ENCODE results near the gene GHR. TPM values are rescaled to one million over a fixed set of nuclear protein-coding genes. Genes with fewer than 3 reads are reported as not detected.

Gene GHR
- total and polyA plus RNA-seq, 2 donors from 2014 or later: 3.7 to 6.5 TPM

DNA sequence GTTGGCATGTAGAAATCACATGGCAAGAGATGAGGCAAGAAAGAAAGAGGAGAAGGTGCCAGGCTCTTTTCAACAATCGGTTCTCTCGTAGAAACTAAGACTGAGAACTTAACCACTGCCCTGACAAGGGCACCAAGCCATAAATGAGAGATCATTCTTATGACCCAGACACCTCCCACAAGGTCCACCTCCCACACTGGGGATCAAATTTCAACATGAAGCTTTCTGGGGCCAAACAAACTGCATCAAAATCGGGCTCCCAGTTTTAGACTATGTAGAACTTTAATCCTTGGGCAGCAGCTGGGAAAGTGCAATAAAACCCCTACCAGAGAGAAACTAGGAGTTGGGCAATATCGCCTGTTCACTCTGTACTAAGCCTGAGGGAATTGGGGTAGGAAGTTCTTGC, 183.2 kb downstream of the GHR start:
- FAIRE-seq: no peak
- H3K9ac ChIP-seq (ENCODE audit: low read length in 3 of 3): no peak overlapping the region
- intact Hi-C loops (cut with DNase I): no loop called here

DNA sequence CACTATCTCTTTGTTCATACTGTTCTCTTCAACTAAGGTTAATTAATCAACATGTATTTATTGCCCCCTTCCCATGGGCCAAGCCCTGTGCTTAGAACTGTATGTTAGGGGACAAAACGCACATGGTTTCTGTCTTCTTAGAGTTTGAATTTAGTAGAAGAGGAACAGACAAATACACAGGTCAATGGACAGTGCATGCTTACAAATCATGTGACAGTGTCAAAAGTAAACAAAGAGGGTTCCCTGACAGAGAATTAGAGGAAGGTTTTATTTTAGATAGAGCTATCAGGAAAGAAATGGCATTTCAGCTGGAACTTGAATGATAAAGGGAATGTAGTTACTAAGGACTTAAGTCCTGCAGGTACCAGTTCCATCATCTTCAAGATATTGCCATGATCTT, 188.2 kb downstream of the GHR start:
- intact Hi-C loops (cut with DNase I): no loop called here
- DNase-seq: no peak
- H3K27ac ChIP-seq (ENCODE audit: low read depth in 2 of 2, low read length in 2 of 2): no peak overlapping the region

More for the DNA sequence above, 183.2 kb downstream of the GHR start:
- peaks cover 0 to 14% (median 6%) of the 10 kb centered on the region in 3 donors for H3K4me1 ChIP-seq (ENCODE audit: control insufficient read depth in 2 of 3, insufficient read depth in 2 of 3, low read depth in 1 of 3, low read length in 3 of 3)
- H3K4me3 ChIP-seq (ENCODE audit: low read length in 3 of 3): peak overlapping the region in 1 of 3 donors; percentile 40
- TF ChIP-seq, protein P1, sequence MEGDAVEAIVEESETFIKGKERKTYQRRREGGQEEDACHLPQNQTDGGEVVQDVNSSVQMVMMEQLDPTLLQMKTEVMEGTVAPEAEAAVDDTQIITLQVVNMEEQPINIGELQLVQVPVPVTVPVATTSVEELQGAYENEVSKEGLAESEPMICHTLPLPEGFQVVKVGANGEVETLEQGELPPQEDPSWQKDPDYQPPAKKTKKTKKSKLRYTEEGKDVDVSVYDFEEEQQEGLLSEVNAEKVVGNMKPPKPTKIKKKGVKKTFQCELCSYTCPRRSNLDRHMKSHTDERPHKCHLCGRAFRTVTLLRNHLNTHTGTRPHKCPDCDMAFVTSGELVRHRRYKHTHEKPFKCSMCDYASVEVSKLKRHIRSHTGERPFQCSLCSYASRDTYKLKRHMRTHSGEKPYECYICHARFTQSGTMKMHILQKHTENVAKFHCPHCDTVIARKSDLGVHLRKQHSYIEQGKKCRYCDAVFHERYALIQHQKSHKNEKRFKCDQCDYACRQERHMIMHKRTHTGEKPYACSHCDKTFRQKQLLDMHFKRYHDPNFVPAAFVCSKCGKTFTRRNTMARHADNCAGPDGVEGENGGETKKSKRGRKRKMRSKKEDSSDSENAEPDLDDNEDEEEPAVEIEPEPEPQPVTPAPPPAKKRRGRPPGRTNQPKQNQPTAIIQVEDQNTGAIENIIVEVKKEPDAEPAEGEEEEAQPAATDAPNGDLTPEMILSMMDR (IDR thresholded peaks at IDR 0.05; ENCODE audit: borderline replicate concordance, extremely low read depth, insufficient read depth): no peak
- no peak overlapping the region for H3K27ac ChIP-seq (ENCODE audit: low read depth in 2 of 2, low read length in 2 of 2)
- H3K27me3 ChIP-seq (ENCODE audit: control insufficient read depth, insufficient read depth, low read length): no peaks in the 10 kb centered on the region
- H3K9me3 ChIP-seq (ENCODE audit: control insufficient read depth in 2 of 3, insufficient read depth in 1 of 3, low read length in 3 of 3): no peaks in the 10 kb centered on the region
- H3K36me3 ChIP-seq (ENCODE audit: control insufficient read depth in 2 of 3, insufficient read depth in 3 of 3, low read length in 3 of 3): no peaks in the 10 kb centered on the region
- DNase-seq: no peak

GRCh38 chr5:42612750-42613366, 189.6 kb downstream of the GHR start:
- intact Hi-C loops (cut with DNase I): no loop called here
- FAIRE-seq (no peak), DNase-seq (no peak)
- TF ChIP-seq, protein P1 (IDR thresholded peaks at IDR 0.05; ENCODE audit: borderline replicate concordance, extremely low read depth, insufficient read depth): no peak
- H3K9ac ChIP-seq (ENCODE audit: low read length in 3 of 3): no peak overlapping the region
- H3K4me3 ChIP-seq (ENCODE audit: low read length in 3 of 3): no peak overlapping the region
- H3K27me3 ChIP-seq (ENCODE audit: control insufficient read depth, insufficient read depth, low read length): no peaks in the 10 kb centered on the region
- H3K9me3 ChIP-seq (ENCODE audit: control insufficient read depth in 2 of 3, insufficient read depth in 1 of 3, low read length in 3 of 3): no peaks in the 10 kb centered on the region
- H3K36me3 ChIP-seq (ENCODE audit: control insufficient read depth in 2 of 3, insufficient read depth in 3 of 3, low read length in 3 of 3): no peaks in the 10 kb centered on the region
- no peak overlapping the region for H3K27ac ChIP-seq (ENCODE audit: low read depth in 2 of 2, low read length in 2 of 2)
- H3K4me1 ChIP-seq (ENCODE audit: control insufficient read depth in 2 of 3, insufficient read depth in 2 of 3, low read depth in 1 of 3, low read length in 3 of 3): no peaks in the 10 kb centered on the region

More for the DNA sequence above, 188.2 kb downstream of the GHR start:
- Histone ChIP-seq H3K4me1 (ENCODE audit: control insufficient read depth in 2 of 3, insufficient read depth in 2 of 3, low read depth in 1 of 3, low read length in 3 of 3) (no peaks in the 10 kb centered on the region), H3K36me3 (ENCODE audit: control insufficient read depth in 2 of 3, insufficient read depth in 3 of 3, low read length in 3 of 3) (no peaks in the 10 kb centered on the region), H3K9me3 (ENCODE audit: control insufficient read depth in 2 of 3, insufficient read depth in 1 of 3, low read length in 3 of 3) (no peaks in the 10 kb centered on the region), H3K9ac (ENCODE audit: low read length in 3 of 3) (no peak overlapping the region), H3K4me3 (ENCODE audit: low read length in 3 of 3) (no peak overlapping the region), H3K27me3 (ENCODE audit: control insufficient read depth, insufficient read depth, low read length) (no peaks in the 10 kb centered on the region)
- TF ChIP-seq, protein P1 (IDR thresholded peaks at IDR 0.05; ENCODE audit: borderline replicate concordance, extremely low read depth, insufficient read depth): no peak
- FAIRE-seq: no peak

GRCh38 chr5:42614509-42614908, 191.3 kb downstream of the GHR start:
- H3K27ac ChIP-seq (ENCODE audit: low read depth in 2 of 2, low read length in 2 of 2): no peak overlapping the region
- no peak overlapping the region for H3K4me3 ChIP-seq (ENCODE audit: low read length in 3 of 3)
- no peak overlapping the region for H3K9ac ChIP-seq (ENCODE audit: low read length in 3 of 3)
- DNase-seq: no peak
- no peaks in the 10 kb centered on the region for H3K9me3 ChIP-seq (ENCODE audit: control insufficient read depth in 2 of 3, insufficient read depth in 1 of 3, low read length in 3 of 3)
- FAIRE-seq: no peak
- no peaks in the 10 kb centered on the region for H3K27me3 ChIP-seq (ENCODE audit: control insufficient read depth, insufficient read depth, low read length)
- TF ChIP-seq, protein P1 (IDR thresholded peaks at IDR 0.05; ENCODE audit: borderline replicate concordance, extremely low read depth, insufficient read depth): no peak
- intact Hi-C loops (cut with DNase I): no loop called here
- H3K4me1 ChIP-seq (ENCODE audit: control insufficient read depth in 2 of 3, insufficient read depth in 2 of 3, low read depth in 1 of 3, low read length in 3 of 3): no peaks in the 10 kb centered on the region
- no peaks in the 10 kb centered on the region for H3K36me3 ChIP-seq (ENCODE audit: control insufficient read depth in 2 of 3, insufficient read depth in 3 of 3, low read length in 3 of 3)
